Activated CD4-positive, CD25-positive, alpha-beta regulatory T cell treated with anti-CD3 and anti-CD28 coated beads, Interleukin-2, amount 50 U/mL, for 72 hours (primary cell): Measurements from ENCODE around the gene RSPO3.

Source experiments
- DNase-seq: peaks from one replicate; pipeline ENCODE4 v3.0.0; 2021

RSPO3 gene

GRCh38 chr6:127164036-127164435 lies 45.6 kb downstream of the RSPO3 start:
- DNase-seq: no peak

- no peak for DNase-seq
These were observed 46.1 kb downstream of the RSPO3 start for GRCh38 chr6:127164565-127164964.

- DNase-seq: no peak
These were observed 54.9 kb downstream of the RSPO3 start for GRCh38 chr6:127173156-127173940.

- no peak for DNase-seq
These were observed 57.7 kb downstream of the RSPO3 start for GRCh38 chr6:127176146-127176545.

GRCh38 chr6:127177030-127177922 lies 58.8 kb downstream of the RSPO3 start:
- no peak for DNase-seq

GRCh38 chr6:127177923-127178231 lies 59.4 kb downstream of the RSPO3 start:
- DNase-seq: no peak

- no peak for DNase-seq
These were observed 60.3 kb downstream of the RSPO3 start for GRCh38 chr6:127178746-127179145.

GRCh38 chr6:127180426-127180825 lies 62.0 kb downstream of the RSPO3 start:
- DNase-seq: no peak

GRCh38 chr6:127182501-127182900 lies 64.0 kb downstream of the RSPO3 start:
- no peak for DNase-seq

GRCh38 chr6:127185437-127185995 lies 67.0 kb downstream of the RSPO3 start:
- DNase-seq: no peak

GRCh38 chr6:127186889-127187288 lies 68.4 kb downstream of the RSPO3 start:
- DNase-seq: peak; percentile 72

GRCh38 chr6:127188744-127189143 lies 70.3 kb downstream of the RSPO3 start:
- DNase-seq: no peak

GRCh38 chr6:127190552-127190951 lies 72.1 kb downstream of the RSPO3 start:
- DNase-seq: no peak

- no peak for DNase-seq
These were observed 73.2 kb downstream of the RSPO3 start for GRCh38 chr6:127191716-127192115.

- DNase-seq: no peak
These were observed 74.6 kb downstream of the RSPO3 start for GRCh38 chr6:127192911-127193541.

GRCh38 chr6:127195833-127196232 lies 77.4 kb downstream of the RSPO3 start:
- DNase-seq: no peak

- DNase-seq: no peak
These were observed 80.1 kb downstream of the RSPO3 start for GRCh38 chr6:127198549-127198948.

GRCh38 chr6:127199470-127199869 lies 81.0 kb downstream of the RSPO3 start:
- no peak for DNase-seq

- no peak for DNase-seq
These were observed 81.6 kb downstream of the RSPO3 start for GRCh38 chr6:127200114-127200513.

- DNase-seq: no peak
These were observed 82.8 kb downstream of the RSPO3 start for GRCh38 chr6:127201321-127201720.

- DNase-seq: no peak
These were observed 84.2 kb downstream of the RSPO3 start for GRCh38 chr6:127202676-127203075.

GRCh38 chr6:127204281-127204680 lies 85.8 kb downstream of the RSPO3 start:
- no peak for DNase-seq

- DNase-seq: no peak
These were observed 86.6 kb downstream of the RSPO3 start for GRCh38 chr6:127205036-127205435.
